HepG2 (cell line): ENCODE results near the gene ERO1A. TPM values are rescaled to one million over a fixed set of nuclear protein-coding genes. Genes with fewer than 3 reads are reported as not detected.

Source experiments
- ATAC-seq: fragments of 200-7000 bp; cut with Tn5 transposase; 3 replicates; pipeline ENCODE4 v1.9.1; 2020; ENCODE audit warnings: mild to moderate bottlenecking, moderate library complexity
- BruUV-seq: library from RNA; stranded (reverse); fragments of 400-500 nt; replicated peaks from 2 replicates; lab custom pipeline; 2021; lab: Mats Ljungman, UMichigan
- CTCF ChIA-PET: fragments of 300-600 bp; formaldehyde crosslinking; extraction: SDS; loops from one replicate; lab custom pipeline; 2021; ENCODE audit warnings: low total read pairs, inconsistent platforms, low intra/inter-chr PET ratio; lab: Yijun Ruan, JAX
- POLR2A ChIA-PET: fragments of 350-600 bp; sonication (Branson Sonifier 250); formaldehyde crosslinking; loops from one replicate; lab custom pipeline; 2020; ENCODE audit warnings: antibody characterized with exemption, inconsistent platforms; lab: Yijun Ruan, JAX
- DNase-seq: peaks from one replicate; pipeline ENCODE4 v3.0.0-alpha.2; 2015; ENCODE audit warnings: low spot score
- FAIRE-seq: peaks from 3 replicates; lab custom pipeline; 2011; peaks lifted over from hg19 to GRCh38; lab: Jason Lieb, UNC
- H2AFZ ChIP-seq: one replicate; pipeline ENCODE4 v1.6.1; 2011; ENCODE audit warnings: low read length, inconsistent platforms
- H3K27ac ChIP-seq: fragments of 300-600 bp; 3 replicates; pipeline ENCODE4 v1.8.0; 2011; ENCODE audit warnings: mixed run types, mild to moderate bottlenecking, mixed read lengths, low read length, inconsistent platforms; ENCODE audit not compliant: insufficient read depth; ENCODE audit errors: extremely low read length
- H3K27me3 ChIP-seq, 2 experiments: fragments of 200-600 bp in 1 of 2; 2 replicates in 1 of 2; 3 replicates in 1 of 2; pipeline versions ENCODE4 v1.6.0 to v1.8.0; 2011; ENCODE audit warnings: low read length in 2 of 2, mild to moderate bottlenecking in 2 of 2, moderate library complexity in 2 of 2, inconsistent platforms in 1 of 2; ENCODE audit not compliant: insufficient read depth in 2 of 2, control insufficient read depth in 1 of 2
- H3K36me3 ChIP-seq, 2 experiments: fragments of 200-600 bp in 1 of 2; replicated peaks in 1 of 2; 2 replicates in 1 of 2; 3 replicates in 1 of 2; pipeline versions ENCODE4 v1.5.1 to v1.8.0; 2011; ENCODE audit warnings: low read length in 2 of 2, inconsistent platforms in 1 of 2; ENCODE audit not compliant: insufficient read depth in 2 of 2, control insufficient read depth in 1 of 2
- H3K4me1 ChIP-seq: 2 replicates; pipeline ENCODE4 v1.5.1; 2012; ENCODE audit warnings: low read length, inconsistent platforms; ENCODE audit not compliant: insufficient read depth
- H3K4me2 ChIP-seq: 2 replicates; pipeline ENCODE4 v1.6.0; 2011; ENCODE audit warnings: low read depth, low read length, inconsistent platforms
- H3K4me3 ChIP-seq, 3 experiments: fragments of 200-600 bp in 1 of 3; sonication (generic), shearing (Covaris generic) in 1 of 3; replicated peaks in 1 of 3; 2 replicates each; pipeline ENCODE4 v1.5.1; 2011 to 2016; ENCODE audit warnings: low read length in 3 of 3, inconsistent platforms in 2 of 3, low read depth in 2 of 3, mild to moderate bottlenecking in 2 of 3, control low read depth in 1 of 3, mixed read lengths in 1 of 3; ENCODE audit not compliant: insufficient read depth in 1 of 3
- H3K79me2 ChIP-seq: one replicate; pipeline ENCODE4 v1.6.1; 2011; ENCODE audit warnings: low read length, inconsistent platforms; ENCODE audit not compliant: insufficient read depth
- H3K9ac ChIP-seq: 2 replicates; pipeline ENCODE4 v1.6.0; 2011; ENCODE audit warnings: mild to moderate bottlenecking, low read depth, low read length, inconsistent platforms; ENCODE audit not compliant: insufficient read depth
- H3K9me3 ChIP-seq: 2 replicates; pipeline ENCODE4 v1.5.1; 2012; ENCODE audit warnings: mild to moderate bottlenecking, low read length
- H4K20me1 ChIP-seq: 2 replicates; pipeline ENCODE4 v1.6.0; 2011; ENCODE audit warnings: inconsistent platforms, mild to moderate bottlenecking, low read length, moderate library complexity; ENCODE audit not compliant: insufficient read depth
- BCL3 ChIP-seq: sonication (generic); formaldehyde crosslinking; IDR thresholded peaks from 2 replicates; pipeline ENCODE4 v1.5.1; 2020; ENCODE audit warnings: mild to moderate bottlenecking, missing genetic modification reagents, moderate library complexity
- ELF4 ChIP-seq: sonication (generic); formaldehyde crosslinking; IDR thresholded peaks from 2 replicates; pipeline ENCODE4 v1.5.0; 2020; ENCODE audit warnings: missing genetic modification reagents, mild to moderate bottlenecking, moderate library complexity, borderline replicate concordance
- ETV6 ChIP-seq: sonication (generic); formaldehyde crosslinking; conservative IDR thresholded peaks from 2 replicates; pipeline ENCODE4 v1.4.0; 2020; ENCODE audit warnings: missing genetic modification reagents
- HOXA3 ChIP-seq: sonication (generic); formaldehyde crosslinking; IDR thresholded peaks from 2 replicates; pipeline ENCODE4 v1.5.0; 2020; ENCODE audit warnings: missing genetic modification reagents
- JDP2 ChIP-seq: sonication (generic); formaldehyde crosslinking; IDR thresholded peaks from 2 replicates; pipeline ENCODE4 v1.8.1; 2022; ENCODE audit warnings: missing genetic modification reagents, borderline replicate concordance
- MAFF ChIP-seq: IDR thresholded peaks from 2 replicates; pipeline ENCODE4 v1.6.1; 2011; ENCODE audit warnings: low read depth, low read length, improper control_type of control experiment
- MAFK ChIP-seq, 2 experiments: IDR thresholded peaks in 1 of 2; conservative IDR thresholded peaks in 1 of 2; 2 replicates each; pipeline ENCODE4 v1.6.1; 2011; ENCODE audit warnings: improper control_type of control experiment in 2 of 2, low read length in 2 of 2
- NR2C2 ChIP-seq: sonication (generic); formaldehyde crosslinking; IDR thresholded peaks from 2 replicates; pipeline ENCODE4 v1.4.0; 2020; ENCODE audit warnings: missing genetic modification reagents, mild to moderate bottlenecking, moderate library complexity, borderline replicate concordance
- NR2F2 ChIP-seq: IDR thresholded peaks from 2 replicates; pipeline ENCODE4 v1.6.1; 2012; ENCODE audit warnings: low read depth, inconsistent platforms, borderline replicate concordance
- WIZ ChIP-seq: sonication (generic); formaldehyde crosslinking; IDR thresholded peaks from 2 replicates; pipeline ENCODE4 v1.5.1; 2020; ENCODE audit warnings: mild to moderate bottlenecking, missing genetic modification reagents
- ZNF160 ChIP-seq: sonication (generic); formaldehyde crosslinking; IDR thresholded peaks from 2 replicates; pipeline ENCODE4 v1.8.0; 2022; ENCODE audit warnings: mild to moderate bottlenecking, inconsistent platforms, missing genetic modification reagents
- in situ Hi-C: cut with HindIII; loops from 2 replicates; pipeline ENCODE4 v1.10.0; 2017; ENCODE audit warnings: low pct_unique_long_range_greater_than_20kb; ENCODE audit not compliant: extremely low pct_ligation_motif_present
- intact Hi-C: fragments of 100-400 bp; cut with micrococcal nuclease; formaldehyde crosslinking; loops from one replicate; pipeline ENCODE4 v1.10.0; 2022; ENCODE audit not compliant: unreplicated experiment
- polyA plus RNA-seq, 8 experiments: library from polyadenylated mRNA; depleted of rRNA in 3 of 8; stranded (reverse) in 7 of 8; unstranded in 1 of 8; fragments of >200 nt; fragmentation: Illumina TruSeq in 4 of 8; extraction: Trizol in 4 of 8; gene quantifications; 2 replicates each; pipeline versions ENCODE4 v1.2.1 to v1.2.3, GENCODE V29; 2011 to 2016; ENCODE audit warnings: low read depth in 4 of 8, missing spikeins in 1 of 8, mixed read lengths in 1 of 8; ENCODE audit not compliant: insufficient read depth in 1 of 8
- total RNA-seq, 5 experiments: library from RNA; depleted of rRNA; stranded (reverse); fragments of >200 nt; fragmentation: Illumina TruSeq; extraction: Trizol; gene quantifications; 2 replicates each; pipeline ENCODE4 v1.2.3, GENCODE V29; 2016; ENCODE audit warnings: low read depth in 1 of 5

ERO1A gene
- total and polyA plus RNA-seq, 2 of the 13 experiments (the other 11 are each of a cell fraction or from before 2014, with no cell fraction given), result 60.3 to 137 TPM

GRCh38 chr14:52660325-52660724 lies 35.0 kb downstream of the ERO1A start:
- in situ Hi-C loops, result no loop called here
- no peak for FAIRE-seq
- no peak overlapping the region for H2AFZ ChIP-seq
- H3K4me2 ChIP-seq, result no peak overlapping the region
- ChIA-PET POLR2A (no interaction called here), CTCF (no interaction called here)
- no peak overlapping the region for H3K27ac ChIP-seq
- no peaks in the 10 kb centered on the region for H3K79me2 ChIP-seq
- H4K20me1 ChIP-seq, result no peaks in the 10 kb centered on the region
- H3K9me3 ChIP-seq, result no peaks in the 10 kb centered on the region
- no peaks in the 10 kb centered on the region for H3K4me1 ChIP-seq
- TF ChIP-seq JDP2 (CRISPR knock-in tag), result no peak
- TF ChIP-seq NR2F2, result no peak
- no peak for TF ChIP-seq WIZ (CRISPR knock-in tag)
- TF ChIP-seq MAFF, result peak; percentile 92
- TF ChIP-seq BCL3 (CRISPR knock-in tag), result no peak
- no peak for TF ChIP-seq NR2C2 (CRISPR knock-in tag)
- no peak for TF ChIP-seq ELF4
- peak; percentile 85 to 96 for TF ChIP-seq MAFK (conservative IDR thresholded peaks at IDR 0.05 in 1 of 2, IDR thresholded peaks at IDR 0.05 in 1 of 2; ENCODE audit: low read length in 2 of 2)
- TF ChIP-seq HOXA3, result no peak
- H3K36me3 ChIP-seq, result peaks cover 9 to 33% of the 10 kb centered on the region in 2 experiments
- no peaks in the 10 kb centered on the region for H3K27me3 ChIP-seq
- no TSS peak for BruUV-seq
- no peak for ATAC-seq
- DNase-seq, result no peak
- no peak overlapping the region for H3K4me3 ChIP-seq
- no peak overlapping the region for H3K9ac ChIP-seq
- intact Hi-C loops, result no loop called here

- TF ChIP-seq ZNF160 (CRISPR knock-in tag), result no peak
- no peak for TF ChIP-seq ETV6 (CRISPR knock-in tag)
- TF ChIP-seq, all 625 proteins: peak for 0
- no peaks in the 10 kb centered on the region for H3K27me3 ChIP-seq
- no peak overlapping the region for H3K4me2 ChIP-seq
- H3K27ac ChIP-seq, result no peak overlapping the region
- ATAC-seq (no peak), DNase-seq (no peak), FAIRE-seq (no peak)
- H3K4me1 ChIP-seq, result no peaks in the 10 kb centered on the region
- H3K79me2 ChIP-seq, result no peaks in the 10 kb centered on the region
- CTCF ChIA-PET, result no interaction called here
- in situ Hi-C loops (no loop called here), intact Hi-C loops (no loop called here)
- POLR2A ChIA-PET, result no interaction called here
- no peaks in the 10 kb centered on the region for H3K9me3 ChIP-seq
- no TSS peak for BruUV-seq
- no peak overlapping the region for H2AFZ ChIP-seq
- H4K20me1 ChIP-seq, result no peaks in the 10 kb centered on the region
- H3K4me3 ChIP-seq, result no peak overlapping the region
- peaks cover 10 to 42% of the 10 kb centered on the region in 2 experiments for H3K36me3 ChIP-seq
- H3K9ac ChIP-seq, result no peak overlapping the region
These were observed 38.5 kb downstream of the ERO1A start for GRCh38 chr14:52656905-52657304.
